Measurements from ENCODE around the gene UIMC1. TPM values are rescaled to one million over a fixed set of nuclear protein-coding genes. Genes with fewer than 3 reads are reported as not detected.
"Not testable (repeated sequence)": the region's sequence is repeated elsewhere in the genome, so short reads cannot be mapped to it uniquely, and the experiment has no call there.

Gene UIMC1
- total RNA-seq, 1 donor from 2014 or later = 58.0 TPM

DNA sequence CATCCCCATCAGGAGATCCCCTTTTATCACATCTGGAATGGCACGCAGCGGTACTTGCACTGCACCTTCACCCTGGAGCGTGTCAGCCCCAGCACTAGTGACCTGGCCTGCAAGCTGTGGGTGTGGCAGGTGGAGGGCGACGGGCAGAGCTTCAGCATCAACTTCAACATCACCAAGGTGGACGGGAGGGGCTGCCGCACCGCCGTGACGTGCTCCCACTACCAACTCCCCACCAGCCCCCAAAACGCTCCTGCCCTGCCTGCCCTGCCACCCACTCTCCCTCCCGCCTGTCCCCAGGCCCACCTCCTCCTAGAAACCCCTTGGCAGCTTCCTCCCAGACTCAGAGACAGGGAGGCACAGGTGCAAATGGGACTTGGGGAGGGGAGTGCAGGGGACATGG lies 128.1 kb downstream of the UIMC1 start:
- no peak for ATAC-seq
- intact Hi-C loops (cut with DNase I) = loop anchor here (5.0 kb wide), 1 partner anchor 1021 kb away; no protein-coding TSS in a partner anchor
- DNase-seq (ENCODE audit: low spot score) = no peak

DNA sequence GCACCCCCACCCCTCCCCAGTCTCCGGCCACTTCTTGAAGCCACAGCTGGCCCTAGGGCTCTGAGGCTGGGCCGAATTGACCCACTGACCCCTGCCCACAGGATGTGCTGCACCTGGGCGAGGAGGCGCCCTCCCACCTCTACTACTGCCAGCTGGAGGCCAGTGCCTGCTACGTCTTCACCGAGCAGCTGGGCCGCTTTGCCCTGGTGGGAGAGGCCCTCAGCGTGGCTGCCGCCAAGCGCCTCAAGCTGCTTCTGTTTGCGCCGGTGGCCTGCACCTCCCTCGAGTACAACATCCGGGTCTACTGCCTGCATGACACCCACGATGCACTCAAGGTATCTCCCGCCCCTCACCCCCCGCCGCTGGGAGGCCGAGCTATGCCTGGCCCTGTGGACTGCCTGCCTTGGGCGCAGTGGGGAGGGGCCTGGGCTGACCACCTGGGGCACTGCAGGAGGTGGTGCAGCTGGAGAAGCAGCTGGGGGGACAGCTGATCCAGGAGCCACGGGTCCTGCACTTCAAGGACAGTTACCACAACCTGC lies 128.7 kb downstream of the UIMC1 start:
- no peak for ATAC-seq
- no peak for DNase-seq (ENCODE audit: low spot score)
- intact Hi-C loops (cut with DNase I) = loop anchor here (5.0 kb wide), 1 partner anchor 1021 kb away; no protein-coding TSS in a partner anchor

DNA sequence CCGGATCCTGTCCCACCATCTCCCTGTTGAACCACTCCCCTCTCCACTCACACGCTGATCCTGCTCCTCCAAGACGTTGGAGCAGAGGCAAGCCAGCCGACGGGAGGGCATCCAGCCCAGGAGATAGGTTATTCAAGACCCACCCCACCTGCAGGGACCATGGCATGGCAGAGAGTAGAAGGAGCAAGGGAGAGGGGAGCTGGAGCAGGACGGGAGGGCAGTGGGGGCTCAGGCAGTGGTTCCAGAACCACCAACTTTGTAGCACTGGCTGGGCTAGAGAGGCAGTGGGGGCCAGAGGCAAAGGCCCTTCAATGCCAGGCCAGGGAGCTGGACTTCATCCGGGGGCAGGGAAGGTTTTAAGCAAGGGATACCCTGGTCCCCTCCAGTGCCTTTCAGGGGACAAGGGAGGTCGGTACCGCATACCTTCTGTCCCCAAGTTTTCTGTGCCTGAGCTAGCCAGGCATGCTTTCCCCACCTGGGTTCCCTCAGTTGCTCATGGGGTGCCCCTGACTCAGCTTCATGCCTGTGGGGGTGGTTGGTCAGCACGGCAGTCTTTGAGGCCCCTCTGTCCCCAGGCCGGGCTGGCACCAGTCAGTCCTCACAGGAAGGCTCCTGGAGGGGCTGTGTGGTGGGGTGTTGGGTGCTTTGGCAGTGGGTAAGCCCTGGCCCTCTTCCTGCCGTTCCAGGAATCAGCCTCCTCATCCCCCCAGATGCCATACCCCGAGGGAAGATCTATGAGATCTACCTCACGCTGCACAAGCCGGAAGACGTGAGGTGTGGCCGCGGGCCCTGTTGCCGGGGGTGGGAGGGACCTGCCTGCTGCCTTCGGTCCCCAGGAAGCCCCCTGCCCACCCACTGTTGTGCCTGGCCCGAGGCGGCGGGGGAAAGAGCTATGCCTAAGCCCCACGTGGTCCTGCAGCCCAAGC lies 129.8 kb downstream of the UIMC1 start:
- intact Hi-C loops (cut with DNase I) = loop anchor here (5.0 kb wide), 1 partner anchor 1019 kb away; no protein-coding TSS in a partner anchor
- no peak for DNase-seq (ENCODE audit: low spot score)
- ATAC-seq = no peak

DNA sequence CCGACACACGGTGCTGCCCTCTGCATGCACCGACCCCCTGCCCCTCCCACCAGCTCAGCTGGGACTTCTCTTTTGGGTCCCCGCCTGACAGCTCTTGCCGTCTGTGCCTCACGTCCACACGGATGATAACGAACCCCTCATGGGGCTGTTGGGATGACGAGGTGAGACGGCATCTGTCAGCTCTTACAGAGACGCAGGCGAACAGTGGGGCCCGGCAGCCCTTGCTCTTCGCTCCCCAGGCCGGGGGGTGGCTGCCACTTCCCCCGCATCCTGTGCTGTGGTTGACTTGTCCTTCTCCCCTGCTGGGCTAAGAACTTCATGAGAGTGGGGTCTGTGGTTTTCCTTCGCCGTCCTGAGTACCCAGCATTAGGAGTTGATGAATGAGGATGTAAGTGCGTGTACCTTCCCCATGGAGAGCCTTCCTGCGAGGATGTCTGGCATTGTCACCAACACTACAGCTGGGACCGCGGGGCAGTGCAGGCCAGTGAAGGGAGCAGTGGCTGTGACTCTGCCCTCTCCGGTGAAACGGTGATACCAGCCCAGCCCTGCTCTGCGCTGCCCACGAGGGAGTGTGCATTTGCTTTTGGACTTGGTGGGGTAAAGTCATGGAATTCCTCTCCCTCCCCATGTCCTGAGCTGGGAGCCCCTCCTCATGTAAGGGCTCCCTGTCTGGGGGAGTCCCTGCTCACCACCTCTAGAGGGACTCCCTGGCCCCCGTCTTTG lies 130.6 kb downstream of the UIMC1 start:
- DNase-seq (ENCODE audit: low spot score) = no peak
- ATAC-seq = no peak
- intact Hi-C loops (cut with DNase I) = loop anchor here (5.0 kb wide), 1 partner anchor 1019 kb away; no protein-coding TSS in a partner anchor

DNA sequence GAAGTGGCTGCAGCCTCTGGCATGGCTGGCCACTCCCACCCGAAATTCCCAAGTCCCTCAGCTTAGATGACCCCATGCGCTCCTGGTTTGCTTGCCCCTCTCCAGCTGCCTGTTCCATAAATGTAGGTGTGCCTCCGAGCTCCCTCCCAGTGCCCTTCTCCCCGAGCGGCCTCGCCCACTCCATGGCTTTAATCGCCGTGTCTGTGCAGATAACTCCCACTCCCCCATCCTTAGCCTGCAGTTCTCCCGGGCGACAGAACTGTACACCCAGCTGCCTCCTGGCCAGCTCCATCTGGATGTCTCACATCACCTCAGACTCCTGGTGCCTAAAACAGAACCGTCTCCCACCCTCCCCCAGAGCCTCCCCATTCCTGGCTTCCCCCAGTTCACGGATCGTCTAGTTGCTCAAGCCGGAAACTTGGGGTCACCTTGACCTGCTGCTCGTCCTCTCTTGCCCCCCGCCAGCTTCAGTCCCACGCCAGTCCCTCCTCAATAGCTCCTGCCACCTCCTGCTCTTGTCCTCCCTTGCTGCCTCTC lies 131.5 kb downstream of the UIMC1 start:
- no peak for DNase-seq (ENCODE audit: low spot score)
- ATAC-seq = no peak
- intact Hi-C loops (cut with DNase I) = loop anchor here (5.0 kb wide), 1 partner anchor 1018 kb away; no protein-coding TSS in a partner anchor

DNA sequence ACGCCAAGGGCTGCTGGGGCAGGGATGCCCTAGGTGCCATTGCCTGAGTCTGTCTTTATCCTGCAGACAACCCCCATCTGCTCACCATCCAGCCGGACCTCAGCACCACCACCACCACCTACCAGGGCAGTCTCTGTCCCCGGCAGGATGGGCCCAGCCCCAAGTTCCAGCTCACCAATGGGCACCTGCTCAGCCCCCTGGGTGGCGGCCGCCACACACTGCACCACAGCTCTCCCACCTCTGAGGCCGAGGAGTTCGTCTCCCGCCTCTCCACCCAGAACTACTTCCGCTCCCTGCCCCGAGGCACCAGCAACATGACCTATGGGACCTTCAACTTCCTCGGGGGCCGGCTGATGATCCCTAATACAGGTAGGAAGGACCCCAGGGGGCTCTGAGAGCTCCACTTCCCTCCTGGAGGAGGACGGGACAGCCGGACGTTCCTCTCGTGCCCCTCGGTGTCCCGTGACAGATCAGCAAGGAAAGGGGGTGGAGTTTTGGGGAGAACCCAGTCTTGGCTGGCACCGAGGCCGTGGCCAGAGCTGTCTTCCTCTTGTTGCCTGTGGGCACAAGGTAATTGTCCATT lies 132.3 kb downstream of the UIMC1 start:
- intact Hi-C loops (cut with DNase I) = no loop called here
- DNase-seq (ENCODE audit: low spot score) = no peak
- no peak for ATAC-seq

DNA sequence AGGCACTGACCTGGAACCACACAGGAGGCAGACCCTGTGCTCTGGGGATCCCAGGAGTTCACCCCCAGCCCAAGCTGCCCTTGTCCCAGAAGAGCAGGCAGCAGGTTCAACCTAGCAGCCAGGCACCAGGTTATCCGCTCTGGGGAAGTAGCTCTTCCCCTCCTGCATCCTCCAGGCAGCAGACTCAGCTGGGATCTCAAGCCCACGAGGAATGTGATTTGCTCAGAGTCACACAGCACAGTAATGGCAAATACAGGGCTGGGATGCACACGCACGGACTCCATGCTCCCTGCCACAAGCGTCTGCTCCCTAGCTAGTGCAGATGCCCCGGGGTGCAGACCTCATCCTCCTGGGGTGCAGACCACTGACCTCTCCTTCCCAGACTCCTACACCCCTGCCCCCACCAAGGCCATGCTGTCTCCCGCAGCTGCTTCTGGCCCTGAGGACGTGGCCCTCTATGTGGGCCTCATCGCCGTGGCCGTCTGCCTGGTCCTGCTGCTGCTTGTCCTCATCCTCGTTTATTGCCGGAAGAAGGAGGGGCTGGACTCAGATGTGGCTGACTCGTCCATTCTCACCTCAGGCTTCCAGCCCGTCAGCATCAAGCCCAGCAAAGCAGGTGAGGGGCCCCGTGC lies 132.9 kb downstream of the UIMC1 start:
- DNase-seq (ENCODE audit: low spot score) = no peak
- intact Hi-C loops (cut with DNase I) = no loop called here

DNA sequence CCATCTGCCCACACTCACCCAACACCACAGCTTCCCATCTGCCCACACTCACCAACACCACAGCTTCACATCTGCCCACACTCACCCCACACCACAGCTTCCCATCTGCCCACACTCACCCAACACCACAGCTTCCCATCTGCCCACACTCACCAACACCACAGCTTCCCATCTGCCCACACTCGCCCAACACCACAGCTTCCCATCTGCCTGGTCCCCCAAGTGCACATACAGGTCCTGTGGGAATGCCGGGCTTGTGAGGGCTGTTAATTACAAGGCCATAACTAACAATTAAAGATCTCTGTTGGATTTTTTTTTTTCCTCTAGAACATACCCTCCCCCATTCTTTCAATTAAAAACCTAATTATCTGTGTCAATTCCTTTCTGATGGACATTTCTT lies 133.6 kb downstream of the UIMC1 start:
- DNase-seq (ENCODE audit: low spot score); ATAC-seq; intact Hi-C loops (cut with DNase I): not testable (repeated sequence)

More for the DNA sequence above, 132.9 kb downstream of the UIMC1 start:
- ATAC-seq = no peak

DNA sequence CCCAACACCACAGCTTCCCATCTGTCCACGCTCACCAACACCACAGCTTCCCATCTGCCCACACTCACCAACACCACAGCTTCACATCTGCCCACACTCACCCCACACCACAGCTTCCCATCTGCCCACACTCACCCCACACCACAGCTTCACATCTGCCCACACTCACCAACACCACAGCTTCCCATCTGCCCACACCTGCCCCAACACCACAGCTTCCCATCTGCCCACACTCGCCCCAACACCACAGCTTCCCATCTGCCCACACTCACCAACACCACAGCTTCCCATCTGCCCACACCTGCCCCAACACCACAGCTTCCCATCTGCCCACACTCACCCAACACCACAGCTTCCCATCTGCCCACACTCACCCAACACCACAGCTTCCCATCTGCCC lies 134.0 kb downstream of the UIMC1 start:
- DNase-seq (ENCODE audit: low spot score); ATAC-seq; intact Hi-C loops (cut with DNase I): not testable (repeated sequence)

DNA sequence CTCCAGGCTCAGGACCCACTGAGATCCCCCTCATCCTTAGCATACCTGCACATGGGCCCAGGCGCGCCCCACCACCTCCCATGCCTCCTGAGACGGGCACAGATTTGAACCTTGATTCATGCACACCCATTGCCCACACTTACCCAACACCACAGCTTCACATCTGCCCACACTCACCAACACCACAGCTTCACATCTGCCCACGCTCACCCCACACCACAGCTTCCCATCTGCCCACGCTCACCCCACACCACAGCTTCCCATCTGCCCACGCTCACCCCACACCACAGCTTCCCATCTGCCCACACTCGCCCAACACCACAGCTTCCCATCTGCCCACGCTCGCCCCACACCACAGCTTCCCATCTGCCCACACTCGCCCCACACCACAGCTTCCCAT lies 135.9 kb downstream of the UIMC1 start:
- ATAC-seq; DNase-seq (ENCODE audit: low spot score); intact Hi-C loops (cut with DNase I): not testable (repeated sequence)

DNA sequence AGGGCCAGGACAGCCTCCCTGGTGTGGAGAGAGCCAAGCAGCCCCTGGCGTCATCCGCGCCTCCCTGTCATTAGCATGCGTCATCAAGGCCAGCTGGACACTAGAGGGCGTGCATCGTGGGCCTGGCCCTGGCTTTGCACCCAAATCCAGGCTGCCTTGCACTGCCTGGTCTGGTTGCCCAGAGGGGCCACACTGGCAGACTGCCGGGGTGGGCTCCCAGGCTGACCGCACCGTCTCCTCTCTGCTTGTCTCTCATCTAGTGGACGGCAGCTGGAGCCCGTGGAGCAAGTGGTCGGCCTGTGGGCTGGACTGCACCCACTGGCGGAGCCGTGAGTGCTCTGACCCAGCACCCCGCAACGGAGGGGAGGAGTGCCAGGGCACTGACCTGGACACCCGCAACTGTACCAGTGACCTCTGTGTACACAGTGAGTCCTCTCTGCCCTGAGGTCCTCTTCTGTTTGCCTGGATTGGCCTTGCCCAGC lies 136.4 kb downstream of the UIMC1 start:
- ATAC-seq = no peak
- intact Hi-C loops (cut with DNase I) = no loop called here
- no peak for DNase-seq (ENCODE audit: low spot score)

DNA sequence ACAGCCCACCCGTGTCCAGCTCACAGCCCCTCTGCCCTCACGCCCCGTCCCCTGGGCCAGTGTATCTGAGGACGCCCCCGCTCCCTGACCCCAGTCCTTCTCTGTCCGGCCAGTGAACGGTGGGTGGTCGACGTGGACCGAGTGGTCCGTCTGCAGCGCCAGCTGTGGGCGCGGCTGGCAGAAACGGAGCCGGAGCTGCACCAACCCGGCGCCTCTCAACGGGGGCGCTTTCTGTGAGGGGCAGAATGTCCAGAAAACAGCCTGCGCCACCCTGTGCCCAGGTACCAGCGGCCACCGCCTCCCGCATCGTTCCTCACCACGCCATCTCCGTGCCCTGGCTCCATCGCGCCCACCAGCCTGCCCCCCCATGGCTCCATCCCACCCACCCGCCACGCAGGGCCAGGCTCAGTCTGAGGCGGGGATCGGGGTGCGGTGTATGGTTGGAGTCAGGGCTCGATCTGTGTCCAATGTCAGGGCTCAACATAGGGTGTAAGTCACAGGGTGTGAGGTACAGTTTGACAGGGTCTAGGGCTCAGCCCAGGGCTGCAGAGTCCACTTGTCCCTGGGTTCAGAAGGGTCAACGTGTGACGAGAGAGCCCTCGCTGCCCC lies 137.0 kb downstream of the UIMC1 start:
- DNase-seq (ENCODE audit: low spot score) (no peak), ATAC-seq (no peak)
- intact Hi-C loops (cut with DNase I) = no loop called here

DNA sequence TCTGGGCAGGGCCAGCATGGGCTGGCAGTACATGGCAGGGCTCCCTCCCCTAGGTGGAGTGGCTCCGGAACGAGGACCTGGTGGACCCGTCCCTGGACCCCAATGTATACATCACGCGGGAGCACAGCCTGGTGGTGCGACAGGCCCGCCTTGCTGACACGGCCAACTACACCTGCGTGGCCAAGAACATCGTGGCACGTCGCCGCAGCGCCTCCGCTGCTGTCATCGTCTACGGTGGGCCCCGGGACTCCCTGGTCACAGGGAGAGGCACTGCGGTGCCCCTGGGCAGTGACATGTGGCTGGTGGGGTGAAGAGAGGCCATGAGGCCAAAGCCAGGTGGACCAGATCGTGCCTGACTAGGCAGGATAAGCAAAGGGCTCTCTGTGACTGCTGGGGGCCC lies 137.8 kb downstream of the UIMC1 start:
- no peak for ATAC-seq
- DNase-seq (ENCODE audit: low spot score) = no peak
- intact Hi-C loops (cut with DNase I) = no loop called here

DNA sequence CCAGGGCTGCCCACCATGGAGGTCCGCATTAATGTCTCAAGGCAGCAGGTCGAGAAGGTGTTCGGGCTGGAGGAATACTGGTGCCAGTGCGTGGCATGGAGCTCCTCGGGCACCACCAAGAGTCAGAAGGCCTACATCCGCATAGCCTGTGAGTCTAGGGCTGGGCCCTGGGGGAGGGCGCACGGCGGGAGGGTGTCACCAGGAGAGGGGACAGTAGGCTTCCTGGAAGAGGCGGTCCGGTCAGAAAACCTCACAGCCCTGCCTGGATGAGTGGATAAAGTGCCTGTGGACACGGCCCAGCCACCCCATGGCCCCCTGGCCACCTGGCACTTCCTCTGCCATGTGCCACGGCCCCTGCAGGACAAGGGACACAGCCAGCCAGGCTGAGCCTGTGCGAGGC lies 138.5 kb downstream of the UIMC1 start:
- ATAC-seq = no peak
- intact Hi-C loops (cut with DNase I) = no loop called here
- DNase-seq (ENCODE audit: low spot score) = no peak

DNA sequence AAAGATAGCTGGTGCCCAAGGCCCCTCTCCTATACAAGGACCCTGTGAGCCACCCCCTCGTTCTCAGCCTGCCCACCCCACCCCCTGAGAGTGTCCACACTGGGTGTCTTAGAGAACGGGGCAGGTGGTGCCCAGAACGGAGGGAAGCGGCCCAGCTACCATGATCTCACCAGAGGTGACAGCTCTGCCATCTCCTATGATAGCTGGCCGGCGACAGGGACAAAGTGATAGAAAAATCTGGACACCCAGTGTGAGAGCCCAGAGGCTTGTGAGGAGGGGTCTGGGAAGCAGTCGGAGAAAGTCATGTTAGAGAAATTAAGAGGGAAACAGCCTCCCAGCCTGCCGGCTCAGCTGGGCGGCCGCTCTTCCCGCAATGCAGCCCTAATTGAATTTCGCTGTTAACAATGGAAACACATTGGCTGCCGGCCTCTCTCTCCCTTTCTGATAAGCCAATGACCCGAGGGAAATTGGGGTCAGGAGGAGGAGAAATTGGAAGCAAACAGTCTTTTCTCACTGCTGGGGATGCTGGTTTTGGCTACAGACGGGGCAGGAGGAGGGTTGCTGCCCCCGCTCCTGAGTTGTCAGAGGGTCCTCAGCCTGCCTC lies 139.8 kb downstream of the UIMC1 start:
- intact Hi-C loops (cut with DNase I) = no loop called here
- no peak for ATAC-seq
- DNase-seq (ENCODE audit: low spot score) = no peak

DNA sequence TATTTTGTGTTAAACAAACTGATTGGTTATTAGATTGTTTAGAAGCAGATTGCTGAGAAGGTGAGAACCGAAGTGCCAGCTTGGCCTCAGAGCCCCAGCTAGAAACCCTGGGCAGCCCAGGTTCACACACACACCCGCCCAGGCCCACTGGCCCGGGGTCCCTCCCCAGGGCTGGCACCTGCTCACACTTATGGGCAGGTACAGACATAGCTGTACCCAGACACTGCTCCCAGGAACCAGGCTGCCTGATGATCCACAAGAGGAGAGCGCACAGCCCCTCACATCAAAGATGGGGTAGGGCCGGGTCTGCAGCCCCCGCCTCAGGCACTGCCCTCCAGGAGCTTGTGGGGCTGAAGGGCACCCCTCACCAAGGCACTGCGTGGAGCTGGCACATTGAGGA lies 140.6 kb downstream of the UIMC1 start:
- no peak for DNase-seq (ENCODE audit: low spot score)
- ATAC-seq = no peak
- intact Hi-C loops (cut with DNase I) = no loop called here

DNA sequence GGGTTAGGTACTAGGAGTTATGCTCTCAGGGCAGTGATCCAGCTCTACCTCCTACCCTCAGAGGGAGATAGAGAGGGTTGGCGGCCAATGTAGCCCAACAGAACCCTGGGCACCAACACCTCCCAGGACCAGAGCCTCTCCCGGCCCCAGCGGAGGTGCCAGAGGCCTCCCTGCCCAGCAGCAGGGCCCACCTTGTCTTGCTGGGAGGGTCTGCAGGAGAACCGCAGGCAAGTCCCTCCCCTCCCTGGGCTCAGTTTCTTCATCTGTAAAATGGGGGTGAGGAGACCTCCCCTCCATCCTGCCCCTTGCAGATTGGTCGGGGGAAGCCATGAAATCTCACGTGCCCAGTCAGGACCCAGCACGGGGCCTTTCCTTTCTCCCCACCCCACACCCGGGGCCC lies 141.8 kb downstream of the UIMC1 start:
- DNase-seq (ENCODE audit: low spot score) (no peak), ATAC-seq (no peak)
- intact Hi-C loops (cut with DNase I) = no loop called here

DNA sequence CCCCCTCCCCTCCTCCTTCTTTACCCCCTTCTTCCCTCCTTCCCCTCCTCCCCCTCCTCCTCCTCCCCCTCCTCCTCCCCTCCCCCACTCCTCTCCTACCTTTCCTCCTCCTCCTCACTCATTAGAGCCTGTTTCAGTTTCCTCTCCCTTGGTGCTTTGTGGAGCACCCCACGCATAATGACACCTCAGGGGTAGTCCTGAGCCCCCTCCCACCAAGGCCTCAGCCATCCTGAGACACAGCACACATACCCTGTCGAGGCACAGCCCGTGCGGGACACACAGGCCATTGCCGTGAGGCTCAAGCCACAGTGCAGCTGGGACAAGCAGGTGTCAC lies 142.8 kb downstream of the UIMC1 start:
- no peak for ATAC-seq
- no peak for DNase-seq (ENCODE audit: low spot score)
- intact Hi-C loops (cut with DNase I) = no loop called here
